Measurements from ENCODE around the gene GPR42.
"Not testable (repeated sequence)": the region's sequence is repeated elsewhere in the genome, so short reads cannot be mapped to it uniquely, and the experiment has no call there.

The GPR42 gene

DNA sequence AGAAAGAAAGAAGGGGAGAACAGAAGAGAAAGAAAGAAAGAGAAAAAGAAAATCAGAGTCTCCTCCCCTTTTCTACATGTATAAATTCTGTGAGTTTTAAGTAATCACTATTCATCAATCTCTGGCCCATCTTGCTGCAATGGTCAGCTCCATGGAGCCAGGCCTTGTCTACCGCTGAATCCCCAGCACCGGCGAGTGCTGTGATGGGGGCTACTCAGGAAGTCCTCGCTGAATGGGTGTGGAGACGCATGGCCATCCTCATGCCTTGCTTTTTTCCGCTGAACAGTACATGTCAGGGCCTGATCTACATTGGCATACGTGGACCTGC, 29.9 kb downstream of the GPR42 start:
- Histone ChIP-seq H3K4me2 (ENCODE audit: low read depth, low read length, poor library complexity, severe bottlenecking) (no peak overlapping the region), H3F3A (ENCODE audit: low read depth) (no peaks in the 10 kb centered on the region), H3K4me3 (ENCODE audit: low read length, poor library complexity, severe bottlenecking) (no peak overlapping the region), H3K36me3 (ENCODE audit: insufficient read depth, low read length) (no peaks in the 10 kb centered on the region), H3K9me3 (ENCODE audit: insufficient read depth, low read depth, low read length) (no peaks in the 10 kb centered on the region), H2AFZ (ENCODE audit: low read length) (no peak overlapping the region), H4K20me1 (ENCODE audit: insufficient read depth, low read length, poor library complexity, severe bottlenecking) (no peaks in the 10 kb centered on the region), H3K9ac (ENCODE audit: low read depth, low read length, poor library complexity, severe bottlenecking) (no peak overlapping the region), H3K27me3 (ENCODE audit: insufficient read depth, low read length, poor library complexity, severe bottlenecking) (no peaks in the 10 kb centered on the region), H3K4me1 (ENCODE audit: insufficient read depth, low read length, poor library complexity, severe bottlenecking) (peaks cover 17% of the 10 kb centered on the region), H3K79me2 (ENCODE audit: insufficient read depth, low read length) (no peaks in the 10 kb centered on the region), H3K9me2 (replicated peaks; ENCODE audit: low read depth, low read length) (no peaks in the 10 kb centered on the region)
- TF ChIP-seq, protein P1, sequence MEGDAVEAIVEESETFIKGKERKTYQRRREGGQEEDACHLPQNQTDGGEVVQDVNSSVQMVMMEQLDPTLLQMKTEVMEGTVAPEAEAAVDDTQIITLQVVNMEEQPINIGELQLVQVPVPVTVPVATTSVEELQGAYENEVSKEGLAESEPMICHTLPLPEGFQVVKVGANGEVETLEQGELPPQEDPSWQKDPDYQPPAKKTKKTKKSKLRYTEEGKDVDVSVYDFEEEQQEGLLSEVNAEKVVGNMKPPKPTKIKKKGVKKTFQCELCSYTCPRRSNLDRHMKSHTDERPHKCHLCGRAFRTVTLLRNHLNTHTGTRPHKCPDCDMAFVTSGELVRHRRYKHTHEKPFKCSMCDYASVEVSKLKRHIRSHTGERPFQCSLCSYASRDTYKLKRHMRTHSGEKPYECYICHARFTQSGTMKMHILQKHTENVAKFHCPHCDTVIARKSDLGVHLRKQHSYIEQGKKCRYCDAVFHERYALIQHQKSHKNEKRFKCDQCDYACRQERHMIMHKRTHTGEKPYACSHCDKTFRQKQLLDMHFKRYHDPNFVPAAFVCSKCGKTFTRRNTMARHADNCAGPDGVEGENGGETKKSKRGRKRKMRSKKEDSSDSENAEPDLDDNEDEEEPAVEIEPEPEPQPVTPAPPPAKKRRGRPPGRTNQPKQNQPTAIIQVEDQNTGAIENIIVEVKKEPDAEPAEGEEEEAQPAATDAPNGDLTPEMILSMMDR (conservative IDR thresholded peaks at IDR 0.05; ENCODE audit: low read length): no peak
- TF ChIP-seq EZH2phosphoT487 (IDR thresholded peaks at IDR 0.05; ENCODE audit: borderline replicate concordance): no peak

DNA sequence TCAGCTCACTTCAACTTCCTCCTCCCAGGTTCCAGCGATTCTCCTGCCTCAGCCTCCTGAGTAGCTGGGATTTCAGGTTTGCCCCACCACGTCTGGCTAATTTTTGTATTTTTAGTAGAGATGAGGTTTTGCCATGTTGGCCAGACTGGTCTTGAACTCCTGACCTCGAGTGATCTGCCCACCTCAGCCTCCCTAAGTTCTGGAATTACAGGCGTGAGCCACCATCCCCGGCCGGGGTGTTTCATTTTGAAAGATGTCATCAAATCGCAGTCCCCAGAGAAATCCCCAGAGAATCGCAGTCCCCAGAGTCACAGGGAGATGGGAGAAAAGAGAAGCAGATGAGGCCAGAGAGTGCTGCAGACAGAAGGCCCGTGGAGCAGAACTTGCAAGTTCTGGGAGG, 30.5 kb downstream of the GPR42 start:
- H3K27me3 ChIP-seq (ENCODE audit: insufficient read depth, low read length, poor library complexity, severe bottlenecking); H3K4me2 ChIP-seq (ENCODE audit: low read depth, low read length, poor library complexity, severe bottlenecking): not testable (repeated sequence)

DNA sequence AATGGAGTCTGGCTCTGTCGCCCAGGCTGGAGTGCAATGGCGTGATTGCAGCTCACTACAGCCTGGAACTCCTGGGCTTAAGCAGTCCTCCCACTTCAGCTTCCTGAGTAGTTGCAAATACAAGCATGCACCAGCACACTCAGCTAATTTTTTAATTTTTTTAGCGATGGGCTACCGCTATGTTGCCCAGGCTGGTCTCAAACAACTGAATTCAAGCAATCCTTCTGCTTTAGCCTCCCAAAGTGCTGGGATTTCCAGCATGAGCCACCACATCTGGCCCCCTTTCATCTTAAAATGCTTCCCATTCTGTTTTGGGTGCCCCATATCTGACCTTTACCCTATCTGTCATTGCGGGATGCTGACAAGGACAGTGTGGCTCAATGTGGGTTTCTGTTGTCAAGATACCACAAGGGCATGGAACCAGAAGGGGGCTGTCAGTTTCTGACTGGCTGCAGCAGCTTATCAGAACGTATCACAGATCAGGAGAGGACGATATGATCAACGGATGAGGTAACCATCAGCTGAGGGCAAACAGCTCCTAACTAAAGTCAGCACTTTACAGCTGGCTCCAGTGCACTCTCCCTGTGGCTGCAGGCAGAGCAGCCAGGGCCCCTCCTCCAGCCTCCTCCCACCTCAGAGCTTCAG, 32.4 kb downstream of the GPR42 start:
- Histone ChIP-seq H3K4me1 (ENCODE audit: insufficient read depth, low read length, poor library complexity, severe bottlenecking) (peaks cover 17% of the 10 kb centered on the region), H3K27me3 (ENCODE audit: insufficient read depth, low read length, poor library complexity, severe bottlenecking) (no peaks in the 10 kb centered on the region), H3K9ac (ENCODE audit: low read depth, low read length, poor library complexity, severe bottlenecking) (no peak overlapping the region), H2AFZ (ENCODE audit: low read length) (no peak overlapping the region), H3K9me2 (replicated peaks; ENCODE audit: low read depth, low read length) (no peaks in the 10 kb centered on the region), H3K9me3 (ENCODE audit: insufficient read depth, low read depth, low read length) (no peaks in the 10 kb centered on the region), H3K36me3 (ENCODE audit: insufficient read depth, low read length) (no peaks in the 10 kb centered on the region), H3K79me2 (ENCODE audit: insufficient read depth, low read length) (no peaks in the 10 kb centered on the region), H3K4me3 (ENCODE audit: low read length, poor library complexity, severe bottlenecking) (no peak overlapping the region), H4K20me1 (ENCODE audit: insufficient read depth, low read length, poor library complexity, severe bottlenecking) (no peaks in the 10 kb centered on the region), H3F3A (ENCODE audit: low read depth) (no peaks in the 10 kb centered on the region), H3K4me2 (ENCODE audit: low read depth, low read length, poor library complexity, severe bottlenecking) (no peak overlapping the region)
- TF ChIP-seq EZH2phosphoT487 (IDR thresholded peaks at IDR 0.05; ENCODE audit: borderline replicate concordance): no peak
- TF ChIP-seq, protein P1 (conservative IDR thresholded peaks at IDR 0.05; ENCODE audit: low read length): no peak

More for the DNA sequence above, 30.5 kb downstream of the GPR42 start:
- not testable (repeated sequence) for H3K9me3 ChIP-seq (ENCODE audit: insufficient read depth, low read depth, low read length); H3K36me3 ChIP-seq (ENCODE audit: insufficient read depth, low read length); H3K79me2 ChIP-seq (ENCODE audit: insufficient read depth, low read length); H3K9me2 ChIP-seq (replicated peaks; ENCODE audit: low read depth, low read length); H3K9ac ChIP-seq (ENCODE audit: low read depth, low read length, poor library complexity, severe bottlenecking); H3K4me3 ChIP-seq (ENCODE audit: low read length, poor library complexity, severe bottlenecking); H4K20me1 ChIP-seq (ENCODE audit: insufficient read depth, low read length, poor library complexity, severe bottlenecking); H2AFZ ChIP-seq (ENCODE audit: low read length); H3F3A ChIP-seq (ENCODE audit: low read depth)
- peaks cover 17% of the 10 kb centered on the region for H3K4me1 ChIP-seq (ENCODE audit: insufficient read depth, low read length, poor library complexity, severe bottlenecking)

DNA sequence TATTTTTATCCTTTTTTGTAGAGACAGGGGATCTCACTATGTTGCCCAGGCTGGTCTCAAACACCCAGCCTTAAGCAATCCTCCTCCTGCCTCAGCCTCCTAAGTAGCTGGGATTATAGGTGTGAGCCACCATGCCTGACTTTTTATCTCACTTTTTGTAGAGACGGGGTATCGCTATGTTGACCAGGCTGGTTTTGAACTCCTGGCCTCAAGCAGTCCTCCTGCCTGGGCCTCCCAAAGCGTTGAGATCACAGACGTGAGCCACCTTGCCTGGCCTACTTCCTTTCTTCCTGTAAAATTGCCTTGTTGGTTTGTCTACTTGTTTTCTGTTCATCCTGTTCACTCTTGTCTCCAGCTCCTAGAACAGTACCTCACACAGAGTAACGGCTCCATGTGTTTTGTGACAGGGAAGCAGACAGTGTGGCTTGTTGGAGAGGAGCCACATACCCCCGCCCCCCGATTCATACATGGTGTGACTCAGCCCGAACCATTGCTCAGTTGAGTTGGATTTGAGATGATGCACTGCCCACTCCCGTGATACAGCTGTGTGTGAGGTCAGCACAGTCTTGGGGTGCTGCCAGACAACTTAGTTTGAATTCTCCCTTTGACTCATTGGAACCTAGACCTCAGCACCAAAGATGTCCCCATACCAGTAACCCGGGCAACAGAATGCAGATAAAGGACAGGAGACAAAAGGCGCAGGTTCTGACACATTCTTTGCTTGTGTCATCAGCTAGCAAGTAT, 34.2 kb downstream of the GPR42 start:
- no peak for TF ChIP-seq EZH2phosphoT487 (IDR thresholded peaks at IDR 0.05; ENCODE audit: borderline replicate concordance)
- TF ChIP-seq, protein P1 (conservative IDR thresholded peaks at IDR 0.05; ENCODE audit: low read length): no peak
- Histone ChIP-seq H3K4me3 (ENCODE audit: low read length, poor library complexity, severe bottlenecking) (no peak overlapping the region), H4K20me1 (ENCODE audit: insufficient read depth, low read length, poor library complexity, severe bottlenecking) (no peaks in the 10 kb centered on the region), H2AFZ (ENCODE audit: low read length) (no peak overlapping the region), H3K4me1 (ENCODE audit: insufficient read depth, low read length, poor library complexity, severe bottlenecking) (peaks cover 17% of the 10 kb centered on the region), H3F3A (ENCODE audit: low read depth) (no peaks in the 10 kb centered on the region), H3K9me3 (ENCODE audit: insufficient read depth, low read depth, low read length) (no peaks in the 10 kb centered on the region), H3K36me3 (ENCODE audit: insufficient read depth, low read length) (no peaks in the 10 kb centered on the region), H3K9me2 (replicated peaks; ENCODE audit: low read depth, low read length) (no peaks in the 10 kb centered on the region), H3K27me3 (ENCODE audit: insufficient read depth, low read length, poor library complexity, severe bottlenecking) (no peaks in the 10 kb centered on the region), H3K79me2 (ENCODE audit: insufficient read depth, low read length) (no peaks in the 10 kb centered on the region), H3K4me2 (ENCODE audit: low read depth, low read length, poor library complexity, severe bottlenecking) (no peak overlapping the region), H3K9ac (ENCODE audit: low read depth, low read length, poor library complexity, severe bottlenecking) (no peak overlapping the region)

All from Loucy (cell line).